Adrenal gland (tissue), 5 donors: ENCODE data around the gene RBKS.
"Not testable (repeated sequence)": the region's sequence is repeated elsewhere in the genome, so short reads cannot be mapped to it uniquely, and the experiment has no call there.

ENCODE experiments used
- CTCF ChIP-seq, 6 experiments: fragments of 450-650 bp in 4 of 6; fragments of 200-600 bp in 2 of 6; sonication (generic) in 1 of 6; IDR thresholded peaks; 1 replicate in 5 of 6; 2 replicates in 1 of 6; pipeline versions ENCODE4 v1.5.1 to v1.8.0; 2016 to 2021; ENCODE audit warnings: antibody characterized with exemption in 6 of 6, mild to moderate bottlenecking in 2 of 6, moderate library complexity in 1 of 6
- POLR2A ChIP-seq, 2 donors: fragments of 450-650 bp; IDR thresholded peaks; one replicate each; pipeline ENCODE4 v1.6.1; 2017; ENCODE audit warnings: antibody characterized with exemption in 2 of 2, mild to moderate bottlenecking in 2 of 2, moderate library complexity in 1 of 2
- donor health status: DM: no; HTN: no; CAD: no.

GRCh38 chr2:27748803-27749554 lies 141.2 kb downstream of the RBKS start:
- not testable (repeated sequence) for TF ChIP-seq CTCF, POLR2A (IDR thresholded peaks at IDR 0.05)
